K562 (cell line): ENCODE data around the gene NKIRAS2. TPM values are rescaled to one million over a fixed set of nuclear protein-coding genes. Genes with fewer than 3 reads are reported as not detected.

Experiments used
- ATAC-seq: fragments of 200-7000 bp; cut with Tn5 transposase; 3 replicates; pipeline ENCODE4 v1.9.1; 2020; ENCODE audit warnings: moderate library complexity
- BruUV-seq: library from RNA; stranded (reverse); fragments of 400-500 nt; replicated peaks from 2 replicates; lab custom pipeline; 2021; lab: Mats Ljungman, UMichigan
- CTCF ChIA-PET: fragments of 300-600 bp; formaldehyde crosslinking; extraction: SDS; loops from one replicate; lab custom pipeline; 2021; ENCODE audit warnings: low intra/inter-chr PET ratio; lab: Yijun Ruan, JAX
- POLR2A ChIA-PET: fragments of 300-600, 350-650 bp; sonication (Branson Sonifier 250); formaldehyde crosslinking; extraction: SDS; loops from one replicate; lab custom pipeline; 2021; ENCODE audit warnings: antibody characterized with exemption, inconsistent platforms; lab: Yijun Ruan, JAX
- DNase-seq, 4 experiments: peaks; one replicate each; pipeline versions ENCODE4 v3.0.0 to v3.0.0-alpha.2; 2011 to 2018; ENCODE audit warnings: low spot score in 3 of 4, mixed read lengths in 3 of 4; ENCODE audit errors: extremely low read depth in 1 of 4
- FAIRE-seq: peaks from 2 replicates; lab custom pipeline; 2011; peaks lifted over from hg19 to GRCh38; lab: Jason Lieb, UNC
- H2AFZ ChIP-seq: 2 replicates; pipeline ENCODE4 v1.6.0; 2011; ENCODE audit warnings: low read depth, low read length, control low read depth, inconsistent platforms
- H3K27ac ChIP-seq: fragments of 200-600 bp; 3 replicates; pipeline ENCODE4 v1.8.0; 2011; ENCODE audit warnings: low read depth, mild to moderate bottlenecking, control low read depth, inconsistent platforms, low read length, moderate library complexity, mixed read lengths; ENCODE audit errors: extremely low read depth
- H3K27me3 ChIP-seq, 2 experiments: fragments of 300-600 bp in 1 of 2; 2 replicates in 1 of 2; 3 replicates in 1 of 2; pipeline versions ENCODE4 v1.6.0 to v1.8.0; 2011; ENCODE audit warnings: inconsistent platforms in 2 of 2, low read length in 2 of 2, mild to moderate bottlenecking in 1 of 2, mixed read lengths in 1 of 2, moderate library complexity in 1 of 2; ENCODE audit not compliant: control insufficient read depth in 2 of 2, insufficient read depth in 2 of 2
- H3K36me3 ChIP-seq: fragments of 300-600 bp; 3 replicates; pipeline ENCODE4 v1.8.0; 2011; ENCODE audit warnings: mild to moderate bottlenecking, low read length, inconsistent platforms; ENCODE audit not compliant: control insufficient read depth, insufficient read depth
- H3K4me1 ChIP-seq, 2 experiments: fragments of 200-600 bp in 1 of 2; replicated peaks in 1 of 2; 2 replicates in 1 of 2; 3 replicates in 1 of 2; pipeline versions ENCODE4 v1.5.1 to v1.8.0; 2011; ENCODE audit warnings: inconsistent platforms in 2 of 2, low read length in 2 of 2, mild to moderate bottlenecking in 1 of 2, mixed read lengths in 1 of 2, moderate library complexity in 1 of 2; ENCODE audit not compliant: control insufficient read depth in 2 of 2, insufficient read depth in 2 of 2
- H3K4me2 ChIP-seq: 2 replicates; pipeline ENCODE4 v1.6.1; 2011; ENCODE audit warnings: low read length, control low read depth, inconsistent platforms, mixed read lengths; ENCODE audit not compliant: insufficient read depth
- H3K4me3 ChIP-seq: fragments of 200-600 bp; sonication (generic), shearing (Covaris generic); 2 replicates; pipeline ENCODE4 v1.5.1; 2016; ENCODE audit warnings: control low read depth, inconsistent platforms
- H3K79me2 ChIP-seq: fragments of 200-600 bp; 3 replicates; pipeline ENCODE4 v1.8.0; 2011; ENCODE audit warnings: low read length, inconsistent platforms; ENCODE audit not compliant: control insufficient read depth, insufficient read depth
- H3K9ac ChIP-seq, 2 experiments: 2 replicates each; pipeline versions ENCODE4 v1.6.0 to v1.6.1; 2011; ENCODE audit warnings: low read depth in 2 of 2, low read length in 2 of 2, control low read depth in 1 of 2, inconsistent platforms in 1 of 2, mild to moderate bottlenecking in 1 of 2, mixed read lengths in 1 of 2; ENCODE audit not compliant: insufficient read depth in 1 of 2
- H3K9me1 ChIP-seq: one replicate; pipeline ENCODE4 v1.6.0; 2011; ENCODE audit warnings: inconsistent platforms, mild to moderate bottlenecking, low read length, moderate library complexity; ENCODE audit not compliant: control insufficient read depth, insufficient read depth
- H3K9me3 ChIP-seq: replicated peaks from 2 replicates; pipeline ENCODE4 v1.5.1; 2011; ENCODE audit warnings: low read depth, low read length, inconsistent platforms; ENCODE audit not compliant: control insufficient read depth, insufficient read depth
- H4K20me1 ChIP-seq: replicated peaks from 2 replicates; pipeline ENCODE4 v1.6.1; 2011; ENCODE audit warnings: low read length, inconsistent platforms, mixed read lengths; ENCODE audit not compliant: control insufficient read depth, insufficient read depth
- BCL6 ChIP-seq: fragments of 250-450 bp; sonication (Bioruptor Pico); IDR thresholded peaks from 2 replicates; pipeline ENCODE4 v1.4.0; 2020
- BHLHE40 ChIP-seq: IDR thresholded peaks from 2 replicates; pipeline ENCODE4 v1.6.1; 2011; ENCODE audit warnings: low read length, improper control_type of control experiment
- BRF1 ChIP-seq: IDR thresholded peaks from 3 replicates; pipeline ENCODE4 v1.6.1; 2011; ENCODE audit warnings: borderline replicate concordance, mild to moderate bottlenecking; ENCODE audit not compliant: insufficient read length; ENCODE audit errors: extremely low read depth
- MTA1 ChIP-seq: fragments of 450-650 bp; IDR thresholded peaks from 2 replicates; pipeline ENCODE4 v1.6.1; 2017; ENCODE audit warnings: borderline replicate concordance
- MYC ChIP-seq, 2 experiments: fragments of 250-450 bp in 1 of 2; sonication (Bioruptor Pico) in 1 of 2; IDR thresholded peaks; 2 replicates each; pipeline versions ENCODE4 v1.5.1 to v1.6.1; 2012 to 2021; ENCODE audit warnings: low read depth in 2 of 2, borderline replicate concordance in 1 of 2, improper control_type of control experiment in 1 of 2, low read length in 1 of 2, mild to moderate bottlenecking in 1 of 2, moderate library complexity in 1 of 2
- RUNX1 ChIP-seq: sonication (generic); IDR thresholded peaks from 2 replicates; pipeline ENCODE4 v1.6.1; 2016; ENCODE audit warnings: antibody characterized with exemption, low read depth
- SP2 ChIP-seq: IDR thresholded peaks from 2 replicates; pipeline ENCODE4 v1.6.1; 2011; ENCODE audit warnings: mild to moderate bottlenecking, low read depth, low read length, moderate library complexity; ENCODE audit not compliant: poor library complexity, severe bottlenecking; ENCODE audit errors: extremely low read depth
- TARDBP ChIP-seq: fragments of 450-650 bp; IDR thresholded peaks from 2 replicates; pipeline ENCODE4 v1.6.1; 2016
- XRCC5 ChIP-seq: fragments of 200-400 bp; formaldehyde crosslinking; IDR thresholded peaks from 2 replicates; pipeline ENCODE4 v1.6.1; 2017; ENCODE audit warnings: low read depth, mild to moderate bottlenecking, low read length
- ZEB2 ChIP-seq: fragments of 450-650 bp; IDR thresholded peaks from 2 replicates; pipeline ENCODE4 v1.6.1; 2016
- ZNF644 ChIP-seq: fragments of 200-800 bp; sonication (Bioruptor generic); IDR thresholded peaks from 2 replicates; pipeline ENCODE4 v1.6.1; 2016; ENCODE audit warnings: low read depth, missing genetic modification characterization, missing compliant biosample characterization
- ZNF717 ChIP-seq: fragments of 250-450 bp; sonication (Bioruptor Pico); IDR thresholded peaks from 2 replicates; pipeline ENCODE4 v1.5.0; 2021
- WGBS: fragments of 100-300 bp; shearing (Covaris generic); methylation state at CpG from one replicate; pipeline ENCODE4 v1.1.6; 2016; ENCODE audit warnings: low coverage, mixed read lengths; ENCODE audit not compliant: insufficient coverage; ENCODE audit errors: missing lambda C conversion rate; 5-methylcytosine and 5-hydroxymethylcytosine counted together
- in situ Hi-C: fragments of 300-500 bp; cut with MboI; formaldehyde crosslinking; loops from 4 replicates; pipeline ENCODE4 v1.15.0; 2018; ENCODE audit warnings: inconsistent platforms, mixed read lengths
- intact Hi-C: fragments of 100-400 bp; cut with micrococcal nuclease; formaldehyde crosslinking; loops from 2 replicates; pipeline ENCODE4 v1.14.2; 2022
- polyA plus RNA-seq, 8 experiments: library from polyadenylated mRNA; depleted of rRNA in 4 of 8; stranded (reverse) in 5 of 8; unstranded in 3 of 8; fragments of >200 nt; fragmentation: Nextera tagmentation in 2 of 8; fragmentation: Illumina TruSeq in 1 of 8; extraction: Ambion mirVana in 2 of 8; extraction: Trizol in 1 of 8; gene quantifications; 2 replicates each; pipeline versions ENCODE4 v1.2.1 to v1.2.3, GENCODE V29; 2011 to 2014; ENCODE audit warnings: inconsistent platforms in 1 of 8, missing spikeins in 1 of 8
- total RNA-seq, 7 experiments: library from RNA; depleted of rRNA in 6 of 7; stranded (reverse); fragments of >200 nt in 6 of 7; fragmentation: Illumina TruSeq in 2 of 7; extraction: Trizol in 2 of 7; gene quantifications; 2 replicates each; pipeline versions ENCODE4 v1.2.1 to v1.2.3, GENCODE V29; 2011 to 2021; ENCODE audit warnings: low replicate concordance in 1 of 7
- TF ChIP-seq, protein P1 (sequence below): fragments of 250-450 bp; sonication (Bioruptor Pico); IDR thresholded peaks from 2 replicates; pipeline ENCODE4 v1.8.0; 2021; ENCODE audit warnings: borderline replicate concordance, mild to moderate bottlenecking, moderate library complexity; ENCODE audit not compliant: poor library complexity, severe bottlenecking
- TF ChIP-seq, protein P2 (sequence below): sonication (generic); formaldehyde crosslinking; IDR thresholded peaks from 2 replicates; pipeline ENCODE4 v1.5.0; 2020; ENCODE audit warnings: missing genetic modification reagents

Gene NKIRAS2
- total and polyA plus RNA-seq, 9 of the 15 experiments (the other 6 are each of a cell fraction or from before 2014, with no cell fraction given) = 10.1 to 65.5 (median 29.8) TPM

DNA sequence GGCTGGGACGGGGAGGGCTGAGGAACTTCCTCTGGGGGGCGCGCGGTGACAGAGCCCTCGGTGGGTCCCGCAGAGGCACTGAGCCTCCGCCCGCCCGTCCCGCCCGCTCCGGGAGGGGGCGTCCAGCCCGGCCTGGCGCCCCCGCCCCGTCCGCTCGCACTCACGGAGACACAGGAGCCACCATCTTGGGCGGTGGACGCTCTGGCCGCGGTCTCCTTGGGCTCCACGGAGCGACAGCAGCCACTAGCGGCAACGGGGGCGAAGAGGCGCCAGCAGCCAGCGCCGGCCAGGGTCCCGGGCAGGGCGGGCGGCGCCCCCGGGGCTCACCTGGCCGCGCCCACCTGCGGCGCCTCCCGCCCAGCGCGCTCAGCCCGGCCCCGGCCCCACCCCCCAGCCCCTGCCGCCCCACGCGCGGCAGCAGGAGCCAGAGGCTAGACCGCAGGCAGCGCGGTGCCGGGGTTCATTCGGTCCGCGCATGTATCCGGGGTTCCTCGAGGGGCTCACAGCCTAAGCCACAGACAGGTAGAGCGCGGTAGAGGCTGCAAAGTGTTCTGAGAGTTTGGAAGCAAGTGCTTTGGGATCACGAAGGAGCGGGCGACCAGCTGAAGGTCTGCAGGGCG lies 30.6 kb downstream of the NKIRAS2 start, which contains the start of gene C17orf113 (continued):
- TF ChIP-seq MYC (IDR thresholded peaks at IDR 0.05; ENCODE audit: low read depth, low read length) (0 out of 2 replicates have a peak, but pooled peaks have one; percentile 13), MYC (CRISPR knock-in tag; IDR thresholded peaks at IDR 0.05; ENCODE audit: borderline replicate concordance, low read depth) (no peak)
- TF ChIP-seq, all 486 proteins: peak for 32

DNA sequence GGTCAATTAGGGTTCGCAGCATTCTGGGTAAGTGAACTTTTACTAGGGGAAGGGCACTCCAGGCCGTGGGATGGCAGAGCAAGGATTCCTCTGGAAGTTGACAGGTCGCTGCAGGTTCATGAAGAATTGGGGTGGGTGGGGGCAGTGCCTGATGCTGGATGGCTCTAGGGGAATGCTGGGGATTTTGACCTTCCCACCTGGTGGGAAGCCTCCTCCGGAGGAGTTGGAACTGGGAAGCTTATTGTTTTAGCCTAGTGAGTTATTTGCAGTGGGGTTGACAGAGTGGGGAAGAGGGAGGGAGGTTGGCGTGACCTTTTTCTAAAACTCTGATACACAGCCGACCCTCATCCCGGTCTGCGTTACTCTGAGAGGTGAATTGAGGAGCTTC lies 31.1 kb downstream of the NKIRAS2 start:
- Histone ChIP-seq H3K36me3 (no peaks in the 10 kb centered on the region), H3K4me2 (peak overlapping the region; percentile 77), H3K27me3 (peaks cover 10 to 51% of the 10 kb centered on the region in 2 experiments; a peak in 4 of 5 replicates), H3K9me1 (no peaks in the 10 kb centered on the region), H3K27ac (no peak overlapping the region; the same call in 2 of the 3 replicates), H3K4me1 (peaks cover 3 to 14% of the 10 kb centered on the region in 2 experiments; a peak in 3 of 5 replicates), H3K4me3 (peak overlapping the region; percentile 52), H3K9me3 (no peaks in the 10 kb centered on the region), H3K79me2 (no peaks in the 10 kb centered on the region), H2AFZ (peak overlapping the region; percentile 97), H4K20me1 (no peaks in the 10 kb centered on the region), H3K9ac (peak overlapping the region; percentile 56 to 91; a peak in 3 of 4 replicates)
- FAIRE-seq (peak; percentile 68), ATAC-seq (no peak), DNase-seq (no peak)
- TF ChIP-seq BHLHE40 (no peak), RUNX1 (no peak), ZEB2 (no peak), XRCC5 (no peak), TARDBP (no peak), BRF1 (no peak), MTA1 (no peak), ZNF644 (tag) (no peak), BCL6 (CRISPR knock-in tag) (no peak), ZNF717 (CRISPR knock-in tag) (no peak), SP2 (no peak)
- TF ChIP-seq, protein P1, sequence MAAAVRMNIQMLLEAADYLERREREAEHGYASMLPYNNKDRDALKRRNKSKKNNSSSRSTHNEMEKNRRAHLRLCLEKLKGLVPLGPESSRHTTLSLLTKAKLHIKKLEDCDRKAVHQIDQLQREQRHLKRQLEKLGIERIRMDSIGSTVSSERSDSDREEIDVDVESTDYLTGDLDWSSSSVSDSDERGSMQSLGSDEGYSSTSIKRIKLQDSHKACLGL (CRISPR knock-in tag) = no peak
- TF ChIP-seq, protein P2, sequence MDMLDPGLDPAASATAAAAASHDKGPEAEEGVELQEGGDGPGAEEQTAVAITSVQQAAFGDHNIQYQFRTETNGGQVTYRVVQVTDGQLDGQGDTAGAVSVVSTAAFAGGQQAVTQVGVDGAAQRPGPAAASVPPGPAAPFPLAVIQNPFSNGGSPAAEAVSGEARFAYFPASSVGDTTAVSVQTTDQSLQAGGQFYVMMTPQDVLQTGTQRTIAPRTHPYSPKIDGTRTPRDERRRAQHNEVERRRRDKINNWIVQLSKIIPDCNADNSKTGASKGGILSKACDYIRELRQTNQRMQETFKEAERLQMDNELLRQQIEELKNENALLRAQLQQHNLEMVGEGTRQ = no peak
- 37% methylated on average over 7 of the region's 8 CpGs for WGBS
- ChIA-PET POLR2A (interaction anchor here (0.7 to 1.2 kb wide), 4 partner anchors 20 to 253 kb away, joined by 3 to 6 read pairs (median 4); partner anchors contain the start of gene DNAJC7), CTCF (interaction anchor here (0.7 kb wide), 1 partner anchor 20 kb away, joined by 3 read pairs; no protein-coding TSS in a partner anchor)
- in situ Hi-C loops (no loop called here), intact Hi-C loops (no loop called here)
- BruUV-seq = no TSS peak
